IMR-90 (cell line): Measurements from ENCODE around the gene RNF41. TPM values are rescaled to one million over a fixed set of nuclear protein-coding genes. Genes with fewer than 3 reads are reported as not detected.

Experiments
- ATAC-seq: fragments of 200-7000 bp; cut with Tn5 transposase; 2 replicates; pipeline ENCODE4 v1.9.1; 2020; ENCODE audit warnings: low read depth, mild to moderate bottlenecking, moderate library complexity
- BruUV-seq: library from RNA; stranded (reverse); fragments of 400-500 nt; replicated peaks from 2 replicates; lab custom pipeline; 2021; lab: Mats Ljungman, UMichigan
- CTCF ChIA-PET: fragments of 300-600 bp; formaldehyde crosslinking; extraction: SDS; loops from one replicate; lab custom pipeline; 2021; ENCODE audit warnings: antibody characterized with exemption; lab: Yijun Ruan, JAX
- POLR2A ChIA-PET: fragments of 300-600 bp; sonication (Branson Sonifier 250); formaldehyde crosslinking; loops from one replicate; lab custom pipeline; 2022; ENCODE audit warnings: antibody characterized with exemption; ENCODE audit not compliant: unreplicated experiment; lab: Charles Lee
- DNase-seq: peaks from one replicate; pipeline ENCODE4 v3.0.0; 2013
- H2AFZ ChIP-seq: replicated peaks from 2 replicates; pipeline ENCODE3; 2013; ENCODE audit warnings: low read length, mild to moderate bottlenecking; ENCODE audit not compliant: poor library complexity
- H2AK5ac ChIP-seq: 2 replicates; pipeline ENCODE4 v1.6.1; 2013; ENCODE audit warnings: low read depth, low read length, inconsistent platforms
- H2AK9ac ChIP-seq: replicated peaks from 2 replicates; pipeline ENCODE3; 2013; ENCODE audit warnings: mild to moderate bottlenecking, low read depth, low read length, moderate library complexity; ENCODE audit not compliant: poor library complexity
- H2BK120ac ChIP-seq: 2 replicates; pipeline ENCODE4 v1.6.1; 2013; ENCODE audit warnings: low read depth, low read length, inconsistent platforms
- H2BK15ac ChIP-seq: 3 replicates; pipeline ENCODE4 v1.6.1; 2013; ENCODE audit warnings: low read depth, low read length, inconsistent platforms
- H2BK20ac ChIP-seq: 2 replicates; pipeline ENCODE4 v1.6.1; 2013; ENCODE audit warnings: low read depth, mild to moderate bottlenecking, inconsistent platforms, low read length, moderate library complexity
- H2BK5ac ChIP-seq: 2 replicates; pipeline ENCODE4 v1.6.1; 2013; ENCODE audit warnings: mild to moderate bottlenecking, low read depth, low read length, inconsistent platforms; ENCODE audit not compliant: poor library complexity, severe bottlenecking
- H3K14ac ChIP-seq: replicated peaks from 2 replicates; pipeline ENCODE4 v1.6.1; 2013; ENCODE audit warnings: low read depth, low read length, inconsistent platforms
- H3K18ac ChIP-seq: 2 replicates; pipeline ENCODE4 v1.6.1; 2013; ENCODE audit warnings: low read depth, low read length, control low read depth
- H3K23ac ChIP-seq: 2 replicates; pipeline ENCODE4 v1.6.1; 2013; ENCODE audit warnings: low read depth, low read length, inconsistent platforms
- H3K27ac ChIP-seq: 2 replicates; pipeline ENCODE4 v1.5.1; 2013; ENCODE audit warnings: mild to moderate bottlenecking, control low read depth, low read length; ENCODE audit not compliant: insufficient read depth
- H3K27me3 ChIP-seq: 2 replicates; pipeline ENCODE4 v1.6.1; 2013; ENCODE audit warnings: low read length; ENCODE audit not compliant: control insufficient read depth, insufficient read depth
- H3K36me3 ChIP-seq: 2 replicates; pipeline ENCODE4 v1.6.1; 2013; ENCODE audit warnings: low read length, mixed read lengths; ENCODE audit not compliant: control insufficient read depth, insufficient read depth
- H3K4ac ChIP-seq: 2 replicates; pipeline ENCODE4 v1.6.1; 2013; ENCODE audit warnings: low read depth, low read length, inconsistent platforms
- H3K4me1 ChIP-seq: 2 replicates; pipeline ENCODE4 v1.6.1; 2013; ENCODE audit warnings: low read length, mixed read lengths; ENCODE audit not compliant: control insufficient read depth, insufficient read depth
- H3K4me2 ChIP-seq: 2 replicates; pipeline ENCODE4 v1.6.1; 2013; ENCODE audit warnings: low read depth, mild to moderate bottlenecking, control low read depth, low read length, moderate library complexity
- H3K4me3 ChIP-seq: 2 replicates; pipeline ENCODE4 v1.5.1; 2013; ENCODE audit warnings: low read depth, mild to moderate bottlenecking, control low read depth, low read length, moderate library complexity; ENCODE audit not compliant: insufficient read depth
- H3K56ac ChIP-seq: 2 replicates; pipeline ENCODE4 v1.6.1; 2013; ENCODE audit warnings: low read length, inconsistent platforms; ENCODE audit not compliant: insufficient read depth; ENCODE audit errors: extremely low read depth
- H3K79me1 ChIP-seq, 2 experiments: 2 replicates each; pipeline ENCODE4 v1.6.1; 2013; ENCODE audit warnings: low read length in 2 of 2, inconsistent platforms in 1 of 2, low read depth in 1 of 2
- H3K9ac ChIP-seq: 2 replicates; pipeline ENCODE4 v1.6.1; 2013; ENCODE audit warnings: low read depth, low read length, control low read depth
- H3K9me1 ChIP-seq: 2 replicates; pipeline ENCODE4 v1.6.1; 2013; ENCODE audit warnings: low read length, inconsistent platforms; ENCODE audit not compliant: insufficient read depth
- H3K9me3 ChIP-seq: 2 replicates; pipeline ENCODE4 v1.6.1; 2013; ENCODE audit warnings: low read length; ENCODE audit not compliant: control insufficient read depth, insufficient read depth
- H4K20me1 ChIP-seq: 2 replicates; pipeline ENCODE4 v1.6.1; 2013; ENCODE audit warnings: low read length, inconsistent platforms; ENCODE audit not compliant: insufficient read depth
- H4K5ac ChIP-seq: 2 replicates; pipeline ENCODE4 v1.6.1; 2013; ENCODE audit warnings: mild to moderate bottlenecking, low read depth, low read length, control low read depth
- H4K8ac ChIP-seq, 2 experiments: 2 replicates each; pipeline ENCODE4 v1.6.1; 2013; ENCODE audit warnings: low read depth in 2 of 2, low read length in 2 of 2, control low read depth in 1 of 2, inconsistent platforms in 1 of 2
- H4K91ac ChIP-seq: 2 replicates; pipeline ENCODE4 v1.6.1; 2013; ENCODE audit warnings: low read depth, low read length, inconsistent platforms; ENCODE audit not compliant: insufficient read depth
- BHLHE40 ChIP-seq: fragments of 150-350 bp; IDR thresholded peaks from 2 replicates; pipeline ENCODE4 v1.6.1; 2016; ENCODE audit warnings: mild to moderate bottlenecking, low read depth, low read length
- CEBPB ChIP-seq: IDR thresholded peaks from 2 replicates; pipeline ENCODE4 v1.6.1; 2012; ENCODE audit warnings: low read depth, low read length, improper control_type of control experiment
- CHD1 ChIP-seq: IDR thresholded peaks from 2 replicates; pipeline ENCODE4 v1.6.1; 2012; ENCODE audit warnings: low read depth, low read length, improper control_type of control experiment
- ELK1 ChIP-seq: fragments of 150-350 bp; IDR thresholded peaks from 2 replicates; pipeline ENCODE4 v1.6.1; 2016; ENCODE audit warnings: low read depth, mild to moderate bottlenecking, low read length, moderate library complexity, borderline replicate concordance
- FOS ChIP-seq: fragments of 150-350 bp; IDR thresholded peaks from 2 replicates; pipeline ENCODE4 v1.6.1; 2016; ENCODE audit warnings: low read depth, low read length
- MAFK ChIP-seq: IDR thresholded peaks from 2 replicates; pipeline ENCODE4 v1.6.1; 2012; ENCODE audit warnings: low read depth, low read length, improper control_type of control experiment
- MAZ ChIP-seq: IDR thresholded peaks from 2 replicates; pipeline ENCODE4 v1.6.1; 2012; ENCODE audit warnings: low read depth, mild to moderate bottlenecking, low read length, improper control_type of control experiment, moderate library complexity, borderline replicate concordance
- MXI1 ChIP-seq: IDR thresholded peaks from 2 replicates; pipeline ENCODE4 v1.6.1; 2012; ENCODE audit warnings: low read depth, mild to moderate bottlenecking, low read length, moderate library complexity, borderline replicate concordance
- NFE2L2 ChIP-seq: fragments of 150-350 bp; IDR thresholded peaks from 2 replicates; pipeline ENCODE4 v1.6.1; 2016; ENCODE audit warnings: low read depth, mild to moderate bottlenecking, low read length
- POLR2A ChIP-seq: IDR thresholded peaks from 2 replicates; pipeline ENCODE4 v1.6.1; 2012; ENCODE audit warnings: mild to moderate bottlenecking, low read depth, low read length
- RAD21 ChIP-seq: IDR thresholded peaks from 2 replicates; pipeline ENCODE4 v1.6.1; 2012; ENCODE audit warnings: low read length, improper control_type of control experiment
- RCOR1 ChIP-seq: IDR thresholded peaks from 2 replicates; pipeline ENCODE4 v1.6.1; 2012; ENCODE audit warnings: mild to moderate bottlenecking, low read length, improper control_type of control experiment; ENCODE audit not compliant: insufficient replicate concordance
- RFX5 ChIP-seq: IDR thresholded peaks from 2 replicates; pipeline ENCODE4 v1.8.0; 2012; ENCODE audit warnings: low read depth, mild to moderate bottlenecking, low read length, moderate library complexity
- SMC3 ChIP-seq: fragments of 150-350 bp; IDR thresholded peaks from 2 replicates; pipeline ENCODE4 v1.6.1; 2016; ENCODE audit warnings: low read depth, mild to moderate bottlenecking, antibody characterized with exemption, low read length, moderate library complexity
- USF2 ChIP-seq: fragments of 150-350 bp; IDR thresholded peaks from 2 replicates; pipeline ENCODE4 v1.6.1; 2017; ENCODE audit warnings: mild to moderate bottlenecking, antibody characterized with exemption, low read length, low read depth
- WGBS, 2 experiments: methylation state at CpG; one replicate each; pipeline versions ENCODE4 v1.1.5 to v1.1.7; 2013; ENCODE audit warnings: missing lambda C conversion rate in 2 of 2; ENCODE audit not compliant: insufficient read length in 1 of 2; ENCODE audit errors: extremely low coverage in 2 of 2; 5-methylcytosine and 5-hydroxymethylcytosine counted together
- dilution Hi-C: fragments of 300-500 bp; cut with HindIII; formaldehyde crosslinking; loops from one replicate; pipeline ENCODE4 v1.14.3; 2018; ENCODE audit warnings: low sequenced_read_pairs; ENCODE audit not compliant: unreplicated experiment
- in situ Hi-C: fragments of 300-500 bp; cut with MboI; formaldehyde crosslinking; loops from 3 replicates; pipeline ENCODE4 v1.14.3; 2019; ENCODE audit warnings: low sequenced_read_pairs, inconsistent platforms, mixed read lengths
- intact Hi-C: fragments of 100-400 bp; cut with micrococcal nuclease; formaldehyde crosslinking; loops from 2 replicates; pipeline ENCODE4 v1.10.0; 2022
- polyA plus RNA-seq, 3 experiments: library from polyadenylated mRNA; depleted of rRNA; stranded (reverse); fragments of >200 nt; gene quantifications; 2 replicates each; pipeline ENCODE4 v1.2.3, GENCODE V29; 2012; ENCODE audit warnings: low replicate concordance in 1 of 3
- total RNA-seq: library from RNA; depleted of rRNA; stranded (reverse); fragments of >200 nt; gene quantifications from 2 replicates; pipeline ENCODE4 v1.2.3, GENCODE V29; 2012
- TF ChIP-seq, protein P1 (sequence below): conservative IDR thresholded peaks from 2 replicates; pipeline ENCODE4 v1.5.1; 2012; ENCODE audit warnings: mild to moderate bottlenecking, low read depth, low read length, improper control_type of control experiment

The RNF41 gene
- total and polyA plus RNA-seq, 2 of the 4 experiments (the other 2 are of a cell fraction): 112 to 272 TPM

- no peak overlapping the region for H3K18ac ChIP-seq
- no peak overlapping the region for H4K5ac ChIP-seq
- H2AFZ ChIP-seq: no peak overlapping the region
- POLR2A ChIA-PET: no interaction called here
- H3K14ac ChIP-seq: no peak overlapping the region
- no peak overlapping the region for H2BK5ac ChIP-seq
- peaks cover 20 to 48% of the 10 kb centered on the region in 2 experiments for H3K79me1 ChIP-seq
- H4K91ac ChIP-seq: no peak overlapping the region
- no peak overlapping the region for H2BK120ac ChIP-seq
- H3K4me1 ChIP-seq: peaks cover 2% of the 10 kb centered on the region
- H4K20me1 ChIP-seq: peaks cover 22% of the 10 kb centered on the region; the same call in 1 of the 2 replicates
- BruUV-seq: no TSS peak
- H3K36me3 ChIP-seq: peaks cover 60% of the 10 kb centered on the region
- no peak overlapping the region for H3K4me2 ChIP-seq
- ATAC-seq: no peak
- intact Hi-C loops: no loop called here
- no peak overlapping the region for H4K8ac ChIP-seq
- no peak overlapping the region for H3K27ac ChIP-seq
- WGBS, 2 experiments: no CpG with 5 or more reads among the region's 1 CpG
- no peak overlapping the region for H2AK9ac ChIP-seq
- no peak overlapping the region for H3K4me3 ChIP-seq
- TF ChIP-seq RFX5 (no peak), BHLHE40 (no peak), MXI1 (no peak), RCOR1 (no peak), CHD1 (no peak), NFE2L2 (no peak), SMC3 (no peak), MAFK (no peak), ELK1 (no peak), CEBPB (no peak), POLR2A (no peak), MAZ (no peak), USF2 (no peak), FOS (no peak), RAD21 (no peak)
- TF ChIP-seq, protein P1, sequence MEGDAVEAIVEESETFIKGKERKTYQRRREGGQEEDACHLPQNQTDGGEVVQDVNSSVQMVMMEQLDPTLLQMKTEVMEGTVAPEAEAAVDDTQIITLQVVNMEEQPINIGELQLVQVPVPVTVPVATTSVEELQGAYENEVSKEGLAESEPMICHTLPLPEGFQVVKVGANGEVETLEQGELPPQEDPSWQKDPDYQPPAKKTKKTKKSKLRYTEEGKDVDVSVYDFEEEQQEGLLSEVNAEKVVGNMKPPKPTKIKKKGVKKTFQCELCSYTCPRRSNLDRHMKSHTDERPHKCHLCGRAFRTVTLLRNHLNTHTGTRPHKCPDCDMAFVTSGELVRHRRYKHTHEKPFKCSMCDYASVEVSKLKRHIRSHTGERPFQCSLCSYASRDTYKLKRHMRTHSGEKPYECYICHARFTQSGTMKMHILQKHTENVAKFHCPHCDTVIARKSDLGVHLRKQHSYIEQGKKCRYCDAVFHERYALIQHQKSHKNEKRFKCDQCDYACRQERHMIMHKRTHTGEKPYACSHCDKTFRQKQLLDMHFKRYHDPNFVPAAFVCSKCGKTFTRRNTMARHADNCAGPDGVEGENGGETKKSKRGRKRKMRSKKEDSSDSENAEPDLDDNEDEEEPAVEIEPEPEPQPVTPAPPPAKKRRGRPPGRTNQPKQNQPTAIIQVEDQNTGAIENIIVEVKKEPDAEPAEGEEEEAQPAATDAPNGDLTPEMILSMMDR: no peak
- no peak overlapping the region for H2BK15ac ChIP-seq
- H3K27me3 ChIP-seq: no peaks in the 10 kb centered on the region
- H3K9me1 ChIP-seq: peaks cover under 1% of the 10 kb centered on the region; the same call in 1 of the 2 replicates
- no peak for DNase-seq
- no peaks in the 10 kb centered on the region for H3K9me3 ChIP-seq
- H3K56ac ChIP-seq: no peak overlapping the region
- H2BK20ac ChIP-seq: no peak overlapping the region
- dilution Hi-C loops: no loop called here
- H3K9ac ChIP-seq: no peak overlapping the region
- CTCF ChIA-PET: no interaction called here
- no peak overlapping the region for H3K4ac ChIP-seq
- H3K23ac ChIP-seq: no peak overlapping the region
- no peak overlapping the region for H2AK5ac ChIP-seq
- in situ Hi-C loops: no loop called here
Measured at GRCh38 chr12:56212361-56212760, 9.4 kb downstream of the RNF41 start.
